HFFc6 (cell line): Measurements from ENCODE around the gene GATAD2A. TPM values are rescaled to one million over a fixed set of nuclear protein-coding genes. Genes with fewer than 3 reads are reported as not detected.

ENCODE experiments used
- DNase-seq: peaks from one replicate; pipeline ENCODE4 v3.0.0-alpha.2; 2018
- H3K27ac Mint-ChIP-seq: 2 replicates; pipeline ENCODE4 v1.8.0; 2020; ENCODE audit warnings: mild to moderate bottlenecking, mixed read lengths
- H3K27me3 Mint-ChIP-seq: 2 replicates; pipeline ENCODE4 v1.8.0; 2021; ENCODE audit warnings: mild to moderate bottlenecking, moderate library complexity, mixed read lengths; ENCODE audit not compliant: insufficient read depth
- H3K36me3 Mint-ChIP-seq: 2 replicates; pipeline ENCODE4 v1.8.0; 2021; ENCODE audit warnings: low read depth, mixed read lengths
- H3K4me1 Mint-ChIP-seq: 2 replicates; pipeline ENCODE4 v1.8.0; 2020; ENCODE audit warnings: low read depth, mixed read lengths
- H3K4me3 Mint-ChIP-seq: 2 replicates; pipeline ENCODE4 v1.8.0; 2020; ENCODE audit warnings: mild to moderate bottlenecking, moderate library complexity, mixed read lengths
- H3K9me3 Mint-ChIP-seq: 2 replicates; pipeline ENCODE4 v1.8.0; 2020; ENCODE audit warnings: mild to moderate bottlenecking, mixed read lengths
- total RNA-seq, 6 experiments: library from RNA; stranded (reverse); fragmentation: NEBNext Ultra II Directional; extraction: Animal tissue kit (Norgen Biotek cat#: 25700); gene quantifications; 2 replicates in 1 of 6; 3 replicates in 5 of 6; pipeline ENCODE4 v1.2.3, GENCODE V29; 2021
- TF ChIP-seq, protein P1 (sequence below): fragments of 200-600 bp; sonication (generic); IDR thresholded peaks from 2 replicates; pipeline ENCODE4 v1.5.0; 2021; ENCODE audit warnings: antibody characterized with exemption, mild to moderate bottlenecking

The GATAD2A gene
- total RNA-seq, 6 experiments from 2014 or later: 107 to 123 (median 112) TPM

- TF ChIP-seq, protein P1, sequence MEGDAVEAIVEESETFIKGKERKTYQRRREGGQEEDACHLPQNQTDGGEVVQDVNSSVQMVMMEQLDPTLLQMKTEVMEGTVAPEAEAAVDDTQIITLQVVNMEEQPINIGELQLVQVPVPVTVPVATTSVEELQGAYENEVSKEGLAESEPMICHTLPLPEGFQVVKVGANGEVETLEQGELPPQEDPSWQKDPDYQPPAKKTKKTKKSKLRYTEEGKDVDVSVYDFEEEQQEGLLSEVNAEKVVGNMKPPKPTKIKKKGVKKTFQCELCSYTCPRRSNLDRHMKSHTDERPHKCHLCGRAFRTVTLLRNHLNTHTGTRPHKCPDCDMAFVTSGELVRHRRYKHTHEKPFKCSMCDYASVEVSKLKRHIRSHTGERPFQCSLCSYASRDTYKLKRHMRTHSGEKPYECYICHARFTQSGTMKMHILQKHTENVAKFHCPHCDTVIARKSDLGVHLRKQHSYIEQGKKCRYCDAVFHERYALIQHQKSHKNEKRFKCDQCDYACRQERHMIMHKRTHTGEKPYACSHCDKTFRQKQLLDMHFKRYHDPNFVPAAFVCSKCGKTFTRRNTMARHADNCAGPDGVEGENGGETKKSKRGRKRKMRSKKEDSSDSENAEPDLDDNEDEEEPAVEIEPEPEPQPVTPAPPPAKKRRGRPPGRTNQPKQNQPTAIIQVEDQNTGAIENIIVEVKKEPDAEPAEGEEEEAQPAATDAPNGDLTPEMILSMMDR: no peak
- Mint-ChIP-seq H3K36me3 (peaks cover 19% of the 10 kb centered on the region), H3K27ac (no peak overlapping the region; the same call in 1 of the 2 replicates), H3K9me3 (no peaks in the 10 kb centered on the region), H3K4me1 (no peaks in the 10 kb centered on the region), H3K27me3 (peaks cover 3% of the 10 kb centered on the region), H3K4me3 (no peak overlapping the region)
- DNase-seq: no peak
Measured at GRCh38 chr19:19502808-19503602, 97.5 kb downstream of the GATAD2A start.

- peaks cover 3% of the 10 kb centered on the region for H3K27me3 Mint-ChIP-seq
- H3K9me3 Mint-ChIP-seq: no peaks in the 10 kb centered on the region
- TF ChIP-seq, protein P1: no peak
- no peak overlapping the region for H3K4me3 Mint-ChIP-seq
- no peak overlapping the region for H3K27ac Mint-ChIP-seq
- peaks cover 25% of the 10 kb centered on the region for H3K36me3 Mint-ChIP-seq
- DNase-seq: no peak
- no peaks in the 10 kb centered on the region for H3K4me1 Mint-ChIP-seq
Measured at GRCh38 chr19:19504754-19505668, 99.5 kb downstream of the GATAD2A start.

GRCh38 chr19:19505669-19506326, 100.3 kb downstream of the GATAD2A start:
- no peak for DNase-seq

DNA sequence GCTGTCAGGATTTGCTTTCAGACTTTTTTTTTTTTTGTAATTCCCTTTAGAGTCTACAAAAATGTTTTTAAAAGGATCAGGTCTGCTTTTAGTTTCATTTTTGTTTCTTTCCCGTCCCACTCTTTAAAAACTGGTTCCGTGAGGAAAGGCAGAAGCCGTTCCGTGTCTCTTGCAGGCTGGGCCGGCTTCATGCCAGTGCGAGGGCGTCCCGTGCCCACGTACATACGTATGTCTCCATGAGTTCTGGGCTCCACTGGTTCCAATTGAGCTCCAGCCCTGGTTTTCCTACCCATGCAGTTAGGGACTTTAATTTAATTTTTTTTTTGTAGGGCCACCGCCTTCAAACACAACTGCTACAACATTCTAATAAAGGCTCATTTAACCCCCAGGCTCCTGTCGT, 101.1 kb downstream of the GATAD2A start:
- TF ChIP-seq, protein P1: no peak
- H3K36me3 Mint-ChIP-seq: peaks cover 21% of the 10 kb centered on the region
- no peak overlapping the region for H3K27ac Mint-ChIP-seq
- no peak overlapping the region; the same call in 1 of the 2 replicates for H3K4me3 Mint-ChIP-seq
- no peaks in the 10 kb centered on the region for H3K9me3 Mint-ChIP-seq
- no peak for DNase-seq
- no peaks in the 10 kb centered on the region for H3K4me1 Mint-ChIP-seq
- peaks cover 3% of the 10 kb centered on the region for H3K27me3 Mint-ChIP-seq

More at GRCh38 chr19:19505669-19506326, 100.3 kb downstream of the GATAD2A start:
- H3K9me3 Mint-ChIP-seq: no peaks in the 10 kb centered on the region
- TF ChIP-seq, protein P1: no peak
- H3K4me3 Mint-ChIP-seq: no peak overlapping the region
- peaks cover 24% of the 10 kb centered on the region for H3K36me3 Mint-ChIP-seq
- peaks cover 3% of the 10 kb centered on the region for H3K27me3 Mint-ChIP-seq
- H3K4me1 Mint-ChIP-seq: no peaks in the 10 kb centered on the region
- no peak overlapping the region for H3K27ac Mint-ChIP-seq

DNA sequence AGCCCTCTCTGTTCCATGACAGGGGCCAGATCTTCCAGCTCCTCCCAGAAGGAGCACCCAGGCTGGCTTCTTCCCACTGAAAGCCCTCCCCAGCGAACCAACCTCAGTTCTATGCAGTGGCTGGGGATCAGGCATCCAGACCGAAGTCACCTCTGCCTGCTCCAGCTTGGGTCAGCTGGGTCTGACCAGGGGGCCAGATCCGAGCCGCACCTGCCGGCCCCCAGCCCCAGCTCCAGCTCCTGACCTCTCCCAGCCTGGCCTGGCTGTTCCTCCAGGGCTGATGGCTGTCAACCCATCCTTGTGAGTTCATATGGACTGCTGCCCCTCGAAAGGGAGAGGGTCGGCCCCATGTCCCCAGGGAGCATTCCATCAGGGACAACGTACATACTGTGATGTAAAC, 101.9 kb downstream of the GATAD2A start:
- no peaks in the 10 kb centered on the region for H3K9me3 Mint-ChIP-seq
- H3K4me3 Mint-ChIP-seq: no peak overlapping the region
- H3K27me3 Mint-ChIP-seq: peaks cover 7% of the 10 kb centered on the region
- DNase-seq: no peak
- no peaks in the 10 kb centered on the region for H3K4me1 Mint-ChIP-seq
- peaks cover 21% of the 10 kb centered on the region for H3K36me3 Mint-ChIP-seq
- TF ChIP-seq, protein P1: no peak
- H3K27ac Mint-ChIP-seq: no peak overlapping the region
